Stomach (tissue), 4 donors: ENCODE measurements around the gene PHETA1.

Source experiments
- EP300 ChIP-seq: sonication (generic); formaldehyde crosslinking; IDR thresholded peaks from one replicate; pipeline ENCODE4 v1.6.1; 2017; ENCODE audit warnings: antibody characterized with exemption
- TF ChIP-seq, protein P1 (sequence below), 7 experiments: fragments of 450-650 bp in 4 of 7; fragments of 200-600 bp in 3 of 7; sonication (generic) in 3 of 7; IDR thresholded peaks; one replicate each; pipeline ENCODE4 v1.5.1; 2016 to 2019; ENCODE audit warnings: antibody characterized with exemption in 7 of 7, control low read depth in 2 of 7, mild to moderate bottlenecking in 1 of 7

DNA sequence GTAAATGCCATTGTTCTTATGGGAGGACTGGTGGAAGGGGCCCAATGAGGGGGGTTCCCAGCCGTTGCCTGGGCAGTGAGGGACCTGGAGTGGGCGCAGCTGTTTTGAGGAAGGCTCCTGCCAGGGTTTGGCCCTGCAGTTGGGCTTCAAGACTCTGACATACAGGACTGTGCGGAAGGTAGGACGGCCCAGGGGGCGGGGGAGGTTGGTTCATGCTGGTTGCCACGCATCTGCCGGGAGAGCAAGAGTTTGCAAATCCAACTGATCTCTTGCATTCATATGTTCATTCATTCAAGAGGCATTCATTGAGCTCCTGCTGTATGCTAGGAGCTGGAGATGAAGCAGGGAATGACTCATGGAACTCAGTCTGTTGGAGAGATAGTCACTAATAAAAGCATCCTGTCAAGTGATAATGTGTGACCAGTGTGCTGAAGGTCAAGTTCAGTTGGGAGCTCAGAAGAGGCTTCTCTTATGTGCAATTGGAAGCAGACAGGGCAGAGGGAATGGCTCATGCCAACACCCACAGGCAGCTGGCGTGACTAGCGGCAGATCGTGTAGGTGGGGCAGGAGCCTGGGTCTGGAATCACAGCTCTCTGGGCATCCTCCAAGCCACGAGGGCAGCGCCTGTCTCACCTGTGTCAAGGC is 44.7 kb upstream of the PHETA1 start:
- no peak for TF ChIP-seq EP300
- TF ChIP-seq, protein P1, sequence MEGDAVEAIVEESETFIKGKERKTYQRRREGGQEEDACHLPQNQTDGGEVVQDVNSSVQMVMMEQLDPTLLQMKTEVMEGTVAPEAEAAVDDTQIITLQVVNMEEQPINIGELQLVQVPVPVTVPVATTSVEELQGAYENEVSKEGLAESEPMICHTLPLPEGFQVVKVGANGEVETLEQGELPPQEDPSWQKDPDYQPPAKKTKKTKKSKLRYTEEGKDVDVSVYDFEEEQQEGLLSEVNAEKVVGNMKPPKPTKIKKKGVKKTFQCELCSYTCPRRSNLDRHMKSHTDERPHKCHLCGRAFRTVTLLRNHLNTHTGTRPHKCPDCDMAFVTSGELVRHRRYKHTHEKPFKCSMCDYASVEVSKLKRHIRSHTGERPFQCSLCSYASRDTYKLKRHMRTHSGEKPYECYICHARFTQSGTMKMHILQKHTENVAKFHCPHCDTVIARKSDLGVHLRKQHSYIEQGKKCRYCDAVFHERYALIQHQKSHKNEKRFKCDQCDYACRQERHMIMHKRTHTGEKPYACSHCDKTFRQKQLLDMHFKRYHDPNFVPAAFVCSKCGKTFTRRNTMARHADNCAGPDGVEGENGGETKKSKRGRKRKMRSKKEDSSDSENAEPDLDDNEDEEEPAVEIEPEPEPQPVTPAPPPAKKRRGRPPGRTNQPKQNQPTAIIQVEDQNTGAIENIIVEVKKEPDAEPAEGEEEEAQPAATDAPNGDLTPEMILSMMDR (IDR thresholded peaks at IDR 0.05) = no peak
